ENCODE data around the gene DPEP1.
A peak's percentile ranks its signal among the peaks of the same experiment; 100 is the strongest.

DPEP1 gene

GRCh38 chr16:89573826-89574680 is 39.4 kb upstream of the DPEP1 start:
- H3K4me3 ChIP-seq (ENCODE audit: low read length), result no peak overlapping the region
- TF ChIP-seq CTCF (conservative IDR thresholded peaks at IDR 0.05; ENCODE audit: low read depth, low read length), result no peak
- DNase-seq (ENCODE audit: low read depth), result no peak

- peak; percentile 67 for TF ChIP-seq CTCF (conservative IDR thresholded peaks at IDR 0.05; ENCODE audit: low read depth, low read length)
- peak overlapping the region; percentile 40 for H3K4me3 ChIP-seq (ENCODE audit: low read length)
- no peak for DNase-seq (ENCODE audit: low read depth)
Measured at GRCh38 chr16:89574681-89575246, 38.7 kb upstream of the DPEP1 start.

DNA sequence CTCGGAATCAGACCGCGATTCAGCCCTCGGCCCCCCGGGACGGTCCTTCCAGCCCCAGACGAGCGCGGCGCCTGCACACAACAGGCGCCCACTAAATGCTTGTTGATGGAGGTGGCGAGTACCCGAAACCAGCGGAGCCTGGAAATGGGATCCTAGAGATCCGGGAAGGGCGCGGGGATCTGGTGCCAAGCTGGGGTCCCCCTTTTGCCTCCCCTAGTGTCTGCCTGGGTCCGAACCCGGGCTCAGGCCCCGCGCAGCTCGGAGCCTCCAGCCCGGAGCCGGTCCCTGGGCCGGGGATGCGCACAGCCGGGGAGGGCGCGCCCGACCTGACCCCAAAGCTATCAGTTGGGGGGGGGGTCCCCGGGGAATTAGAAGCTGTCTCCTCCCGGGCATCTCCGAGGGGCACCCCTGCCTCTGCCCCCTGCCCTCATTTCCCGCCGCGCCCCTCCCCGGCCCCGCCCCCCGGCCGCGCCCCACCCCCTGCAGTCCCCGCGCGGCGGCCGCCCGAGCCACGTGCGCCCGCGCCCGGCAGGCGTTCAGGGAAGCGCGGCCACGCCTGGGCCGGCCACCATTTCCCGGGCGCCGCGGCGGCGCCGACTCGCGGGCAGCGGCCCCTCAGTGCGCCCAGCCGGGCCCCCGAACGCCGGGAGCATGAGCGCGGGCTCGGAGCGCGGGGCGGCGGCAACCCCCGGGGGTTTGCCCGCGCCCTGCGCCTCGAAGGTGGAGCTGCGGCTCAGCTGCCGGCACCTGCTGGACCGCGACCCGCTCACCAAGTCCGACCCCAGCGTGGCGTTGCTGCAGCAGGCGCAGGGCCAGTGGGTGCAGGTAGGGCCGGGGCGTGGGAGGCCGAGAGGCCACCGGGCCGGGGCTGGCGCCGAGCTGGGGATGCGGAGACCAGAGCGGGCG is 37.9 kb upstream of the DPEP1 start, which contains the start of gene CPNE7:
TSS of gene CPNE7 (plus strand) at position 512 of the 906 bp plus-strand sequence. CDS start at position 652, 140 bp downstream.
- peak within 1 kb of the TSS; percentile 40 for H3K4me3 ChIP-seq (ENCODE audit: low read length)
- no peak for DNase-seq (ENCODE audit: low read depth)

DNA sequence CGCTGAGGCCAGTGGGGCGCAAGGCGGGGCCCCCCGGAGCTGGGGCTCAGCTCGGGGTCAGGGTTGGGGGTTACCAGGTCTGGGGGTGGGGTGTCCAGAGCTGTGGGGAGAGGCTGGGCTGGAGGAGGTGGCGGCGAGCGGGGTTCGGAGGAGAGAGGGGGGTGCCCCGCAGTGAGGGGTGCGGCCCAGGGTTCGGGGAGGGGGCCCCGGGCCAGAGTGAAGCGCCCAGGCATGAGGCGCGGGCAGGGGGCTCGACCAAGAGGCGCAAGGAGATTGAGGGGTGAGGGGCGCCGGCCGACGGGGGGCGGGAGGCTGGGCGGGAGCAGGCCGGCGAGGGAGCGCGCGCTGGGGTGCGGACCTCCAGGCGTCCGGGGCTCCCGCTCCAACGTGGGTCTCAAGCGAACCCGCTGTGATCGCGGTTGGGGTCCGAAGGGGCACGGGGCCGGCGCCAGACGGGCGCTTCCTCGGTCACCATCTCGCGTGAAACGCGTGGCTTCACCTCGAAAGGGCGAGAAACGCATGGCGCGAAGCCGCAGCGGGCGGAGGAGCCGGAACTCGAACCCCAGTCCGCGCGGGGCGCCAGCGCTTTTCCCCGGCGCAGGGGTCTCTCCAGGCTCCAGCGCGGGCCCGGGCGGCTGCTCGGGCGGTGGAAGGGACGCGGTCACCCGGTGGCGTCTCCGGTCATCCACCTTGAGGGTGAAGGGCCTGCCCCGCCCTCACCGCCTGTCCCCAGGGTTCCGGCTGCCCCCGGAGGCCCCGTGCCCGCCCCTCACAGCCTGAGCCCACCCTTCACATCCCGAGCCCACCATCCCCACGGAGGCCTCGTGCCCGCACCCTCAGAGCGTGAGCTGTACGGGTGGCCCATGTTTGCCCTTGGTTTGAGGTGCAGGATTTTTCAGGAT is 37.0 kb upstream of the DPEP1 start:
- TF ChIP-seq CTCF (conservative IDR thresholded peaks at IDR 0.05; ENCODE audit: low read depth, low read length), result no peak
- H3K4me3 ChIP-seq (ENCODE audit: low read length), result peak overlapping the region; percentile 29
- no peak for DNase-seq (ENCODE audit: low read depth)

More for the DNA sequence above, 37.9 kb upstream of the DPEP1 start, which contains the start of gene CPNE7:
- TF ChIP-seq CTCF (conservative IDR thresholded peaks at IDR 0.05; ENCODE audit: low read depth, low read length), result no peak

DNA sequence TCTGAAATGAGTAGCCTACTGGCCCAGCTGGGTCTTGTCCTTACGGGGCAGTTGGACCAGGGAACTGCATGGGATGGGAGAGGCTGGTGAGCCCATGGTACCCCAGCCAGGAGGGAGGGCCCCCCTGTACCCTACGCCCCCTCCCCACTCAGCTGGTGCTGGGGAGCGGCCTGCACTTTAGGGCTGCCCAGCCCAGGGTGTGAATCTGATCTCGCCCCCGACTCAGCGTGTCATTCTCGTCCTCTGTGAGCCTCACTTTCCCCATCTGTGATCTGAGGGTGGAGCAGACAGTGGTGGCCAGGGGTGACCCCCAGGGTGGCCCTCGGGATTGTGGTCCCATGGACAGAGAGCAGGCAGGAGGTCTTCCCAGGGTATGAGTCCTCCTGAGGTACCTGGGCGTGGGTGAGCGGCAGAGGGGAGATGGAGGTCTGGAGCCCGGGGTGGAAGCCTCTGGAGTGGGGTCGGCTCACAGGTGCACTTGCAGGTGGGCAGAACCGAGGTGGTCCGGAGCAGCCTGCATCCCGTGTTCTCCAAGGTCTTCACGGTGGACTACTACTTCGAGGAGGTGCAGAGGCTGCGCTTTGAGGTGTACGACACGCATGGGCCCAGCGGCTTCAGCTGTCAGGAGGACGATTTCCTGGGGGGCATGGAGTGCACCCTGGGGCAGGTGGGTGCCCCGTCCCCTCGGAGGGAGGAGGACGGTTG is 36.2 kb upstream of the DPEP1 start:
- no peak for TF ChIP-seq CTCF (conservative IDR thresholded peaks at IDR 0.05; ENCODE audit: low read depth, low read length)
- no peak for DNase-seq (ENCODE audit: low read depth)
- no peak overlapping the region for H3K4me3 ChIP-seq (ENCODE audit: low read length)

Measured in retinal pigment epithelial cell (primary cell).